ENCODE results near the gene GRAMD1C.

DNA sequence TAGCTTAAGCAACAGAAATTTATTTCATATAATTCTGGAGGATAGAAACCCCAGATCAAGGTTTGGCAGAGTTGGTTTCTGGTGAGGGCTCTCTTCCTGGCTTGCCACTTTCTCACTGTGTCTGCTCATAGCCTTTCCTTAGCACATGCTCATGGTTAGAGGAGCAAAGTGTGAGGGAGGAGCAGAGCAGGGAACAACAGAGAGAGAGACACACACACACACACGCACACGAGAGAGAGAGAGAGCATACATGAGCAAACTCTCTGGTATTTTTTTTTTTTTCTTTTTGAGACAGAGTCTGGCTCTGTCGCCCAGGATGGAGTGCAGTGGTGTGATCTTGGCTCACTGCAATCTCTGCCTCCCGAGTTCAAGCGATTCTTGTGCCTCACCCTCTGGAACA, 72.4 kb downstream of the GRAMD1C start:
- TF ChIP-seq, protein P1, sequence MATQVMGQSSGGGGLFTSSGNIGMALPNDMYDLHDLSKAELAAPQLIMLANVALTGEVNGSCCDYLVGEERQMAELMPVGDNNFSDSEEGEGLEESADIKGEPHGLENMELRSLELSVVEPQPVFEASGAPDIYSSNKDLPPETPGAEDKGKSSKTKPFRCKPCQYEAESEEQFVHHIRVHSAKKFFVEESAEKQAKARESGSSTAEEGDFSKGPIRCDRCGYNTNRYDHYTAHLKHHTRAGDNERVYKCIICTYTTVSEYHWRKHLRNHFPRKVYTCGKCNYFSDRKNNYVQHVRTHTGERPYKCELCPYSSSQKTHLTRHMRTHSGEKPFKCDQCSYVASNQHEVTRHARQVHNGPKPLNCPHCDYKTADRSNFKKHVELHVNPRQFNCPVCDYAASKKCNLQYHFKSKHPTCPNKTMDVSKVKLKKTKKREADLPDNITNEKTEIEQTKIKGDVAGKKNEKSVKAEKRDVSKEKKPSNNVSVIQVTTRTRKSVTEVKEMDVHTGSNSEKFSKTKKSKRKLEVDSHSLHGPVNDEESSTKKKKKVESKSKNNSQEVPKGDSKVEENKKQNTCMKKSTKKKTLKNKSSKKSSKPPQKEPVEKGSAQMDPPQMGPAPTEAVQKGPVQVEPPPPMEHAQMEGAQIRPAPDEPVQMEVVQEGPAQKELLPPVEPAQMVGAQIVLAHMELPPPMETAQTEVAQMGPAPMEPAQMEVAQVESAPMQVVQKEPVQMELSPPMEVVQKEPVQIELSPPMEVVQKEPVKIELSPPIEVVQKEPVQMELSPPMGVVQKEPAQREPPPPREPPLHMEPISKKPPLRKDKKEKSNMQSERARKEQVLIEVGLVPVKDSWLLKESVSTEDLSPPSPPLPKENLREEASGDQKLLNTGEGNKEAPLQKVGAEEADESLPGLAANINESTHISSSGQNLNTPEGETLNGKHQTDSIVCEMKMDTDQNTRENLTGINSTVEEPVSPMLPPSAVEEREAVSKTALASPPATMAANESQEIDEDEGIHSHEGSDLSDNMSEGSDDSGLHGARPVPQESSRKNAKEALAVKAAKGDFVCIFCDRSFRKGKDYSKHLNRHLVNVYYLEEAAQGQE (IDR thresholded peaks at IDR 0.05; ENCODE audit: insufficient replicate concordance, low read depth), result no peak
- TF ChIP-seq, protein P2, sequence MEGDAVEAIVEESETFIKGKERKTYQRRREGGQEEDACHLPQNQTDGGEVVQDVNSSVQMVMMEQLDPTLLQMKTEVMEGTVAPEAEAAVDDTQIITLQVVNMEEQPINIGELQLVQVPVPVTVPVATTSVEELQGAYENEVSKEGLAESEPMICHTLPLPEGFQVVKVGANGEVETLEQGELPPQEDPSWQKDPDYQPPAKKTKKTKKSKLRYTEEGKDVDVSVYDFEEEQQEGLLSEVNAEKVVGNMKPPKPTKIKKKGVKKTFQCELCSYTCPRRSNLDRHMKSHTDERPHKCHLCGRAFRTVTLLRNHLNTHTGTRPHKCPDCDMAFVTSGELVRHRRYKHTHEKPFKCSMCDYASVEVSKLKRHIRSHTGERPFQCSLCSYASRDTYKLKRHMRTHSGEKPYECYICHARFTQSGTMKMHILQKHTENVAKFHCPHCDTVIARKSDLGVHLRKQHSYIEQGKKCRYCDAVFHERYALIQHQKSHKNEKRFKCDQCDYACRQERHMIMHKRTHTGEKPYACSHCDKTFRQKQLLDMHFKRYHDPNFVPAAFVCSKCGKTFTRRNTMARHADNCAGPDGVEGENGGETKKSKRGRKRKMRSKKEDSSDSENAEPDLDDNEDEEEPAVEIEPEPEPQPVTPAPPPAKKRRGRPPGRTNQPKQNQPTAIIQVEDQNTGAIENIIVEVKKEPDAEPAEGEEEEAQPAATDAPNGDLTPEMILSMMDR (IDR thresholded peaks at IDR 0.05; ENCODE audit: insufficient read depth, low read length), result no peak

Measured in HL-60 (cell line).